HG03565 (cell line): ENCODE measurements around the gene LAMB4.
A peak's percentile ranks its signal among the peaks of the same experiment; 100 is the strongest.

ENCODE experiments used
- ATAC-seq: cut with Tn5 transposase; IDR thresholded peaks from one replicate; pipeline ENCODE4 v1.9.1; 2021; ENCODE audit warnings: mild to moderate bottlenecking, moderate library complexity; ENCODE audit not compliant: unreplicated experiment

Gene LAMB4

DNA sequence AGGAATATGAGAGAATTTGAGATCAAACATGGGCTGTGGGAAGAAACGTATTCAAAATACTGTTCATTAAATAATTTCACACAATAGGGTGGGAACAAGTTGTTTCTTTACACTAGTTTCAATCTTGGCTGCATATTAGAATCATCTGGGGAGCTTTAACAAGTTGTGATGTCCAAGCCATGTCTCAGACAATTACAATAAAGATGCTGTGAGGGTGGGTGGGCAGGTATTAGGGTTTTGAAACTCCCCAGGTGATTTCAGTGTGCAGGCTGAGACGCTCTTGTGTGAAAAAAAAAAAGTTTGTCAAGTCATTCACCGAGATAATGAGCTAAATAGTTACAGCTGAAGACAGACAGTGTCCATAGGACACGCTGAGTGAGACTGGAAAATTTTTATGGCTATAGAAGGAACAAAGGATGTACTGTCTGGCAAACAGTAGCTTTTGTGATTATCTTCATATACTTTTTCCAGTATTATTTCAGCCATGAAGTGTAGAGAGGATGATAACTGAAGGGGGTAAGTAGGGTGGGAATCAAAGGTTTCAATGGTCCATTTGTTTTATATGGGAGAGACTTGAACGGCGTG is 12.6 kb upstream of the LAMB4 start:
- ATAC-seq, result no peak

DNA sequence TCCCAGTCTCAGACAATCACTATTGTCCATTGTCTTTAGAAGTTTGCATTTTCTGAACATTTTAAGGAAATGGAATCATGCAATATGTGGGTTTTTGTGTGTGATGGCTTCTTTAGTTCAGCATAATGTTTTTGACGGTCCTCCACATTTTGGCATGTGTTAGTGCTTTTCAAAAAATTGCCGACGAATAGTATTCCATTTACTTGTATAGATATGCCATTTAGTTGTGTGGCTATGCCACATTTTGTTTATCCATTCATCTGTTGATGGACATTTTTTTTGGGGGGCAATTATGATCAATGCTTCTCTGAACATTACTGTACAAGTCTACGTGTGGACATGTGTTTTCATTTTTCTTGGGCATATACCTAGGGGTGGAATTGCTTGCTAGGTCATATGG is 12.0 kb upstream of the LAMB4 start:
- no peak for ATAC-seq

DNA sequence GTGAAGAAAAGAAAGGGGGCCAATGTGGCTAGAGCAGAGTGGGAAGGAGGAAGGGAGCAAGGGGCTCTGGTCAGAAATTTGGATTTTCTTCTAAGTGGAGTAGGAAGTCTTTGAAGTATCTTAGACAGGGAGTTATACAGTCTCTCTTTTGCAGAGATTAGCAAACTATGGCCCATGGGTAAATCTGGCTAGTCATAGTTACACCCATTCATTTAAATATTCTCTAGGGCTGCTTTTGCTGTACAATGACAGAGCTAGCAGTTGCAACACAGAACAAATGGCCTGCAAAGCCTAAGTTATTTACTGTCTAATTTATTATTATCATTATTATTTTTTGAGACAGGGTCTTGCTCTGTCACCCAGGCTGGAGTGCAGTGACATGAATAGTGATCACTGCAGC is 10.5 kb upstream of the LAMB4 start:
- ATAC-seq, result no peak

DNA sequence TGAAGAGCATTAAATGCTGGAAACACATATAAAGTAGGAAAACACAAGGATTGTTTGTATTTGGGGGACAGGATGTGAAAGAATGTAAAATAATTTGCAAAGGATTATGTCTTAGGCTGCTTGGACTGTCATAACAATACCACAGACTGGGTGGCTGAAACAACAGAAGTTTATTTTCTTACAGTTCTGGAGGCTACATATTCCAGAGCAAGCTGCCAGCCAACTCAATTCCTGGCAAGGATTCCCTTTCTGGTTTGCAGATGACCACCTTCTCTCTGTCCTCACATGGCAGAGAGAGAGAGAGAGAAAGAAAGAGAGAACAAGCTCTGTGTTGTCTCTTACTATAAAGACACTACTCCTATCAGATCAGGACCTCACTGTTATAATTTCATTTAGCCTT is 8.8 kb upstream of the LAMB4 start:
- no peak for ATAC-seq

DNA sequence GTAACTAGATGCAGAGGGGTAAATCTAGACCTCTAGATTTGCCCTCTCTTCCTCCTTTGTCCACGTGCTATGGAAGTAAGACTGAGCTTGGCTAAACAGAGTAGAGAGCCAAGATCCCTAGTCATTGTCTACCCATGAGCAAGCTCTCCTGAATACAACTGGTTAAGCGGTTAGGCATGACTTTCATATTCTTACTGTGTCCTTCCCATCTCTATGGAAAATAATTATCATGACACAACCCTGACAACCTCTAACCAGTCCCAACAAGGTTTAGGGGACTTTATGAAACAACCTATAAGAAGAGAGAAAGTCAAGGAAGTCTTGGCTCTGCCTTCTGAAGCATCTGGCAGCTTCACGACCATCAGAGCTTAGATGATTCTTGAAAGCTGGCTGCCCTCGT is 7.8 kb upstream of the LAMB4 start:
- ATAC-seq, result no peak

DNA sequence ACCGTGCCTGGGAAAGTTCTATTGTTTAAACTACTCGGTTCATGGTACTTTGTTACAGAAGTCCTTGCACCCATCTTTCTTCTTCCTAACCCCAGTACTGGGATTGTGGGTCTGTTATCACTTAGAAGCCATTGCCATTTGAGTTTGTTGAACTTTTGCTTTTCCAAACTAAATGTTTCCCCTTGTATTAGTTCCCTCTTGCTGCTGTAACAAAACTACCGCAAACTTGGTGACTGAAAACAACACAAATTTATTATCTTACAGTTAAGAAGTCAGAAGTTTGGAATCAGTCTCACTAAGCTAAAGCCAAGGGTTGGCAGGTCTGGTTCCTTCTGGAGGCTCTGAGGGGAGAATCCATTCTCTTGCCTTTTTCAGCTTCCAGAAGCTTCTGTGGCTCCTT is 6.9 kb upstream of the LAMB4 start:
- ATAC-seq, result no peak

DNA sequence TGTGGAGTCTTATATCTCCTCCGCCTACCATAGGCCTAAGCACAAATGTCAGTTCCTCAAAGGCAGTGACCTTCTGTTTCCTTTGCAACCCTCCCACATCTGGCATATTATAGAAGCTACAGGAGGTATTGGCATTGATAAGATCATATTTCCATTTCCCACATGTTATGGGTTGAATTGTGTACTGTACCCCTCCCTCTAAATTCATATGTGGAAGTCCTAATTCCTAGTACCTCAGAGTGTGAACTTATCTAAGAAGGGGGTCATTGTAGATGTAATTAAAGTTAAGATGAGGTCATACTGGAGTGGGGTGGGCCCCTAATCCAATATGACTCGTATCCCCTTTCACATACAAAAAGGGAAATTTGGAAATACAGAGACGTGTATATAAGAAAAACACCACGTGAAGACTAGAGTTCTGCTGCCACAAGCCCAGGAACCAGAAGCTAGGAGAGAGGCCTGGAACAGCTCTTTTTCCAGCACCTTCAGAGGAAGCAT is 6.1 kb upstream of the LAMB4 start:
- peak; percentile 11 for ATAC-seq

DNA sequence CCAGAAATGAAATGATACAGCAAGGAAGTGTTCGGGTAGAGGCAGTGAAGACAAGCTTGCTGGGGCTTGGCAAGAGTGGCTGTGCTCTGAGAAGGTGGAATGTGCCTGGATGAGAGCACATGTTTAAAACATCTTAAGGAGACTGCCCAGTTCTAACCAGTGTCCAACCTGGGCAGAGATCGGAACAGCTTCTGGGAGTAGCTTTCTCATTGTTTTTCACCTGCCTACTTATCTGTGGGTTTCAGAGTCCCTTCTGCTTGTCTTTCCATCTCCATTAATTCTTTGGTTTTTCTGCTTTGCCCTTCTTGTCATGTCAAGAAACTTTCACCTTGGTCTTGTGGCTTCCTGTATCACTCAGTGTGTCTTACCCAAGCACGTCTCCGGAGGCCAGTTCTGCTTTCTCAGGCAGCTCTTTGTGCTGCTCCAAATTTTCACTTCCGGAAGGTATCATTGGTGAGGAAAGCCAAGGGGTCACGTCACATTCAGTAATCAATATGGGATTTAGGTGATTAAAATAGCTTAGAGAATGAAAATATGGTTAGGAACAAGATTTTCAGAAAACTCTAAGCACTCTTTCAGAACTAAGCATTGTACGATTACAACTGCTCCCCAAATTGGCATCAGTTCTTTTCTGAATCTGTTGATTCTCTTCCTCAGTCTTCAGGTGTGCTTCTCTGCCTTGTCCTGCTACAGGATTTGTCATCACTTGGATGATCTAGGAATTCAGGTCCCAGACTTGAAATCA is 5.5 kb upstream of the LAMB4 start:
- ATAC-seq, result peak; percentile 95

DNA sequence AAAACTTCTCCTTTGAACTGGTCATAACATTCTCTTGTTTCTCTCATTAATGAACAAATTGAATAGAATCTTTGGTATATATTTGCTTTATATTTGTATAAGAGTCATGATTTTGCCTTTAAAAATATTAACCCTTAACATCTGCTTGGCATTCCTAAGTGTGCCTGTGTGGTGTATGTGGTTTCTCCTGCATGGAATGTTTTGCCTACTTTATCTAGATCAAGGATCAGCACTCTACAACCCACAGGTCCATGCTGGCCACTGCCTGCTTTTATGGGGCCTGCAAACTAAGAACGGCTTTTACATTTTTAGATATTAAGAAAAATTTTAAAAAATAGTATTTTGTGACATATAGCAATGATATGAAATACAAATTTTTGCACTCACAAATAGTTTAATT is 4.3 kb upstream of the LAMB4 start:
- ATAC-seq, result no peak

DNA sequence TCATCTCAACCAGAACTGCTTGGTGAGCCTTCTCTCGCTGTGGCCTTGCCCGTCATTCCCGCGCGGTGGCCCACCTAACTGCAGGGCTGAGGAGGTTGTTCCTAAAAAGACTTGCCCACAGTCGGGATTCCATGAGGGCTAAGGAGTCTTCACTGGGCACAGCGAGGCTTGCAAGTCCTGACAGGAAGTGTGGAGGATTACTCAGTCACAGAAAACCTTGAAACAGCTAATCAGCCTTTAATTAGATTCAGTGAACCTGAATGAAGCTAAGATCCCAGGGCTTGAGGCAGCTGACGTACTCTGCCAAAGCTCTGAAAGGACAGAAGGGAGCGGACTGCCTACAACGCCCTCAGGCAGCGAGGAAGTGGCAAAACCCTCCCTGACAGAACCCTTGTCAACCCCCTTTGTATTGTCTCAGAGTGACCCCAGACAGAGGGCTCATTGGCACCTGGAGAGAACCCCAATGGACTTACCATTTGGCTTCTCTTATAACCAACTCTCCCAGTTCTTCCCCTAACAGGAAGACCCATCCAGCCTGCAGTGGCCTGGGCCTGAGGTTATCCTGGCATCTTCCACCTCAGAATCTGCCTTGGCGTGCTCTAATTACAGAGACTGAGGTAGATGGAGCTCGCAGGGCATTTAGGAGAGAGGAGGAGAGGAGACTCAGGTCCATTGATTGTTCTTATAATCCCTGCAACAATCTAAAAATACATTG is 2.5 kb upstream of the LAMB4 start:
- no peak for ATAC-seq

DNA sequence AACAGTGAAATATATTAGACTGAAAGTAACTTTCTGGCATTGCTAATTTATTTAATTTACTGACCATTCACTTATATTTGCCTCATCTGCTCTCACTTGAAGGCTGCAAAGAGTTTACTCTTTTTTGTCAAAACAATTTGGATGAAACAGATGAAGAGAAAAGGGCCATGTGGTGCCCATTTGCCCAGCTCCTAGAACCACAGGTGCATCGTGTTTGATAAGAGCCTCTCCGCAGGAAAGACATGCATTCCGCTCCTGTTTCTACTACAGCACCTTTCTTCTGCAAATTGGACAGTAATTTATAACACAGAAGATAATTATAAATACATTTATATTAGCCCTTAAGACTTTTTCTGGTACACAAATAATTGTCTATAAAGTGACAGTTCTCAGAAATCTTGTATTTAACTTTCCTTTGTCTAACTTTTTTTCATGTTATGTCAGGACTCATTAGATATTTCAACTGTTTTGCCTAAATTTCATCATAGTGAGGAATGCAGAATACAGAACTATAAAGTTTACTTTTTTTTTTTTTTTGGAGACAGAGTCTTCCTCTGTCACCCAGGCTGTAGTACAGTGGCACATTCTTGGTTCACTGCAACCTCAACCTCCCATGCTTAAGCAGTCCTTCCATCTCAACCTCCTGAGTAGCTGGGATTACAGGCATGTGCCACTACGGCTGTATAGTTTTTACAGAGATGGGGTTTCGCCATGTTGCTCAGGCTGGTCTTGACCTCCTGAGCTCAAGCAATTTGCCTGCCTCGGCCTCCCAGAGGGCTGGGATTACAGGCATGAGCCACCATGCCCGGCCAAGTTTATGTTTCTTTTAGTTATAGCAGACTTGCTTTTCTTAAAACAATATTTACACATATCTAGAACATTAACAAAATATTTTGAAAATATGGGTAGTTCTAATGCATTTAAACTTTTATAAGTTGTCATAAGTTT is 869 bp downstream of the LAMB4 start:
- no peak for ATAC-seq

DNA sequence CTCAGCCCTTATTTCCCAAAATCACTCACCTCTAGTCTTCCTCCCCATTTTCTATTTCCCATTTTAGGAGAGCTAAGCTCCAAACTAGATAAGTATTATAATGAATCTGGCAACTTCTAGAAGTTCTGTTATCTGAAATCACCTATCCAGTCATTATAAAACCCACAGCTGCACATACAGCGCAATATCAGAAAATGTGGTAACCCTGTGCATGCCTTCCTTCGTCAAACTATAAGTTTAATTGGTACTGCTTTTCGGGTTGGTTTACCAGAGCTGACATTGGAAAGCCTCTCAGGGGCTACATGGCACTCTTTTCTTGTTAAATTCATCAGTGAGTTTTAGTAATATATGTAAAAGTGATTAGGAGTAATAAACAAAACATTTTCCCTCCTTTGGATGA is 1.6 kb downstream of the LAMB4 start:
- no peak for ATAC-seq

DNA sequence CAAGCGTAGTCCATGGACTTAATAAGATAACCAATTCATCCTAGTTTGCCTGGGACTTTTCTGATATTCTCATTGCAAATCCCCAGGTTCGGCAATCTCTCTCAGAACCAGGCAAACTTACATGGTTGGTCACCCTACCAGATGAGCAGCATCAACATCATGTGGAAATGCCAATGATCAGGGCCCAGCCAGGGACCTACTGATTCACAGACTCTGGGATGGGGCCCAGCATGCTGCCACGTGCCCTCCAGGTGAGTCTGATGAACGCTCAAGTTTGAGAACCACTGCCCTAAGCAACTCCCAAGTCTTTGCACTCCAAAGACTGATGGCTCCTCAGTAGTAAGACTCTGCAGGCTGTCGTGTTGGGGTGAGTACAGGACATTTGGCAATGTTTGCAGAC is 2.7 kb downstream of the LAMB4 start:
- no peak for ATAC-seq

DNA sequence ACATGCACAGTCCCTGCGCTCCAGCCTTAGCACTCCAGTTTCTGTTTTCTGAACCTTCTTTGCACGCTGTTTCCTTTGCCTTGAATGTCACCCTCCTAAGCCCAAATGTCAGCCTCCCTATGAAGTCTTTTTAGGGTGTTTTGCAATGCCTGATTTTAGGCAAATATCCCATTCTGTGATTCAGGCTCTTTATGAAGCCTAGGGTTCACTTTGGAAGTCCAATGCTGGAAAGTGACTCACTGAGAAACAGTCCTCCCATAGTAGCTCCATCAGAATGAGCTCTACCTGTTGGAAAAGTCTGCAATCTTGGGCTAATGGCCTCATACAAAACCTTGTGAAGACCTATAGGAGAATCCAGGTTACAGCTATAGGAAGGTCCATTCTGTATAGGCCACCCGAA is 5.3 kb downstream of the LAMB4 start:
- ATAC-seq, result no peak

DNA sequence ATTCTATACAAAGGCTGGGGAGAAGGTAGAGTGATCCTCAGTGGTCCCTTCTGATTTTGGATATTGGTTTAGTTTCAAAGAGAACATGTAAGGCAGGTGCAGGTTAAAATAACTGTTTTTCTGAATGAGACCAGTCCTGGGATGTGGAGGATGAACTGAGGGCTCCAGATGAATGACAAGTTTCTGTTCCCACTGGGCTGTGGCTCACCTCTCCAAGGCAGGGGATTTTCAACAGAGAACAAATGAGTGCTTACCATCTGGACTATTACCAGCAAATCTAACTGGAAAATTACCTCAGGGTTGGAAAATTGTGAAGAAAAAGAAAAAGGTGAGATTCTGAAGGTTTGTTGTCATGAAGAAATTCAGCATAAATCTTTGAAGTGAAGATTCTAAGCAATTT is 8.0 kb downstream of the LAMB4 start:
- ATAC-seq, result no peak

DNA sequence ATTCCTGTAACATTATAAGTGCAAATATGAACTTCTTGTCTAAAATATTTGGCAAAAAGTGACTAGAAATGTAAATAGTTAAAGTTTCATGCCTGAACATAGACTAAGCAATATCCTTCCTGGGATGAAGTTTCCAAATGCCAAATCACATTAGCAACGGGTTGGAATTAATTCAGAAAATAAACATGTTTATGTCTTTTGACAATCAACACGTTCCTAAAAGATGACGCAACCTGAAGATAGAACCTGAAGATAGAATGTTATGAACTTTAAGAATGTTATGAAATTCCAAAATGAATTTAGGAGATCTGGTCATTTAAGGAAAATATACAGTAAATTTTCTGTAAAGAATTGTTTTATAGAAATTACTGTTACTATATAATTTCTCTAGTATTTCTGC is 9.2 kb downstream of the LAMB4 start:
- ATAC-seq, result no peak

DNA sequence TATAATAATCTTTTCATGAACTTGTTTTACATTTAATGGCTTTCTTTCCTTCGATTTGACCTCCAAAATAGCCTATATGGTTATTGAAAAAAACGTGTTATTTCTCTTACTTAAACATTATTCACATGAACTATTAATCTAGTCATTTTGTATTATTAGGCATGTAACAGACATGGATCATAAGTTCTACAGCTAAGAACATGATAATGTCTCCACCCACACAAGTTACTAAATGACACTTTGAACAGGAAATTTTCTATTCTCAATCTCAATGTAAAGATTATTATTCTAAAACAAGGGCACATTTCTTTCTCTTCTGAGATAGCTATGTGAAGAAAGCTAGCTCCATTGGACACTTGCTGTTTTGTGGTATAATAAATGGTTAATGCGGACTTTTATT is 10.0 kb downstream of the LAMB4 start:
- no peak for ATAC-seq

DNA sequence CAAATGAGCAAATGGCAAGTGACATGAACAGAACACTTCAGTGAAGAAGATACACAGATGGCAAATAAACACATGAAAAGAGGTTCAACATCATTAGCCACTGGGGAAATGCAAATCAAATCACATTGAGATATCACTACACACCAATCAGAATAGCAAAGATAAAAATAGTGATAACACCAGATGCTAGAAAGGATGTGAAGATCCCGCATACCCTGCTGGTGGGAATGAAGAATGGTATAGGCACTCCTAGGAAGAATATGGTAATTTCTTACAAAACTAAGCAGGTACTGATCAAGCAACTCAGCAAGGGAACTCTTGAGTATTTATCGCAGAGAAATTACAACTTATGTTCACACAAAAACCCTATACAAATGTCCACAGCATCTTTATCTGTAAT is 11.2 kb downstream of the LAMB4 start:
- ATAC-seq, result no peak

DNA sequence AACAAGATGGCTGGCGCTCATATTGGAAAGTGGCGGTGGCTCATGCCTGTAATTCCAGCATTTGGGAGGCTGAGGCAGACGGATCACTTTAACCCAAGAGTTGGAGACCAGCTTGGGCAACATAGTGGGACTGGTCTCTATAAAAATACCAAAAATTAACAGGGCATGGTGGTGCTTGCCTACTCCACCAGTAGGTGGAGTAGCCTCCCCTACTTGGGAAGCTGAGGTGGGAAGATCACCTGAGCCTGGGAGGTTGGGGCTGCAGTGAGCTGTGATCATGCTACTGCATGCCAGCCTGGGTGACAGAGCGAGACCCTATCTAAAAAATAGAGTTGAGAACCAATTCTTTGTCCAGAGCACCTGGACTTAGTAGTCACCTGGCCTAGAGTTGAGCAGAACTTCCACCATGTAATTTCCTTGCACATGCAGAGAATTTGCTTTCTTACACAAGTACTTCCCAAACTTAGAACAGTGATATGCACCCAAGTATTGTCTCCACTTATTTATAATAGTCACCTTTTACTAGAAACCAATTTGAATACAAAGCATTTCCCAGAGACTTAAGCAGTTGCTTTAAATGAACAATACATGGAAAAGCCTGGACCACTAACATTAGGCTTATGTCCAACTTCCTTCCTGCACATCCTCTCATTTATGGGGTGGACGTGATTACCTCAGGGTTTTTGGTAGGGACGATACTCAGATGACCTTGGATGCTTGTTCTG is 15.9 kb downstream of the LAMB4 start:
- ATAC-seq, result peak; percentile 64

DNA sequence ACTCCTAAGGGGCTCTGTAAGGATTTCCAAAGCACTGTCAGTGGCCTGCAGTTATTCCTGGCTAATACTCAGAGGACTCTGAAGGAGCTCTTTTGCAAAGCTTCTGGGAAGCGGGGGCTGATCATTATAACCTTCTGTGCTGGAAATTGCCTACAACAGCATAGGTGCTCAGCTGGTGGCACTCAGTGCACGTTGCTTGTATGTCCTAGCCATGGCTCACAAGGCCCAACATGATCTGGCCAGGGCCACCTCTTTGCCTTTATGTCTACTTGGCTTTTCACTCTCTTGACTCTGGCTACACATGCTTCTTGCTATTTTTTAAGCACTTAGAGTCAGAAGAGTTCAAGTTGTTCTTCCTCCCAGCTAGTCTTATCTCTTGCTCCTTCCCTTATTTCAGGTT is 17.5 kb downstream of the LAMB4 start:
- ATAC-seq, result no peak
